HEK293T (cell line): Measurements from ENCODE around the gene FSIP1.

Experiments
- BHLHE40 ChIP-seq: fragments of 450-650 bp; IDR thresholded peaks from 2 replicates; pipeline ENCODE4 v1.6.1; 2016; ENCODE audit warnings: mild to moderate bottlenecking, moderate library complexity, borderline replicate concordance
- CTBP1 ChIP-seq: fragments of 450-650 bp; IDR thresholded peaks from 2 replicates; pipeline ENCODE4 v1.6.1; 2016; ENCODE audit warnings: borderline replicate concordance
- ELF4 ChIP-seq: fragments of 450-650 bp; IDR thresholded peaks from 2 replicates; pipeline ENCODE4 v1.6.1; 2017; ENCODE audit warnings: antibody characterized with exemption
- FOXA1 ChIP-seq: fragments of 450-650 bp; IDR thresholded peaks from 2 replicates; pipeline ENCODE4 v1.6.1; 2016; ENCODE audit warnings: mild to moderate bottlenecking
- FOXM1 ChIP-seq: fragments of 450-650 bp; IDR thresholded peaks from 2 replicates; pipeline ENCODE4 v1.6.1; 2017; ENCODE audit warnings: mild to moderate bottlenecking, borderline replicate concordance
- L3MBTL2 ChIP-seq: fragments of 450-650 bp; conservative IDR thresholded peaks from 2 replicates; pipeline ENCODE4 v1.6.1; 2016; ENCODE audit warnings: mild to moderate bottlenecking
- PKNOX1 ChIP-seq: fragments of 450-650 bp; IDR thresholded peaks from 2 replicates; pipeline ENCODE4 v1.6.1; 2016
- SP1 ChIP-seq: fragments of 450-650 bp; IDR thresholded peaks from 2 replicates; pipeline ENCODE4 v1.6.1; 2017
- SUZ12 ChIP-seq: fragments of 450-650 bp; IDR thresholded peaks from 2 replicates; pipeline ENCODE4 v1.6.1; 2016; ENCODE audit warnings: mild to moderate bottlenecking
- ZNF384 ChIP-seq: fragments of 450-650 bp; IDR thresholded peaks from 2 replicates; pipeline ENCODE4 v1.6.1; 2016

- TF ChIP-seq BHLHE40 (no peak), CTBP1 (no peak), SP1 (no peak), ZNF384 (no peak), PKNOX1 (no peak), FOXM1 (no peak), ELF4 (no peak), SUZ12 (no peak), FOXA1 (no peak), L3MBTL2 (no peak)
Observed at GRCh38 chr15:39591896-39592315, 190.7 kb downstream of the FSIP1 start.
